Ishikawa (cell line): Measurements from ENCODE around the gene SP5.

Experiments
- CREB1 ChIP-seq: IDR thresholded peaks from 2 replicates; pipeline ENCODE4 v1.6.1; 2012; ENCODE audit warnings: low read depth
- USF1 ChIP-seq: IDR thresholded peaks from 2 replicates; pipeline ENCODE4 v1.6.1; 2012

- TF ChIP-seq CREB1, result no peak
- no peak for TF ChIP-seq USF1
These were observed 3.9 kb upstream of the SP5 start for GRCh38 chr2:170711196-170711773.
